Vagina (tissue), 2 donors: Measurements from ENCODE around the gene SAMD4B. TPM values are rescaled to one million over a fixed set of nuclear protein-coding genes. Genes with fewer than 3 reads are reported as not detected.
"Not testable (repeated sequence)": the region's sequence is repeated elsewhere in the genome, so short reads cannot be mapped to it uniquely, and the experiment has no call there.

Experiments
- DNase-seq, 2 donors: peaks; one replicate each; pipeline ENCODE4 v3.0.0-alpha.2; 2017; ENCODE audit errors: extremely low spot score in 2 of 2
- H3K27ac ChIP-seq: fragments of 200-600 bp; sonication (generic); one replicate; pipeline ENCODE4 v1.5.1; 2019
- H3K27me3 ChIP-seq: fragments of 200-600 bp; sonication (generic); one replicate; pipeline ENCODE4 v1.5.1; 2019
- H3K36me3 ChIP-seq, 2 donors: fragments of 200-600 bp; sonication (generic); one replicate each; pipeline ENCODE4 v1.5.1; 2017 to 2019
- H3K4me1 ChIP-seq: fragments of 200-600 bp; sonication (generic); one replicate; pipeline ENCODE4 v1.5.1; 2019
- H3K4me3 ChIP-seq, 2 donors: fragments of 200-600 bp; sonication (generic); 1 replicate in 1 of 2; 2 replicates in 1 of 2; pipeline ENCODE4 v1.5.1; 2016 to 2019
- H3K9me3 ChIP-seq: fragments of 200-600 bp; sonication (generic); one replicate; pipeline ENCODE4 v1.5.1; 2019
- POLR2A ChIP-seq, 2 donors: fragments of 450-650 bp; IDR thresholded peaks; one replicate each; pipeline ENCODE4 v1.6.1; 2017; ENCODE audit warnings: antibody characterized with exemption in 2 of 2, mild to moderate bottlenecking in 2 of 2, moderate library complexity in 2 of 2
- POLR2AphosphoS5 ChIP-seq, 2 donors: sonication (generic); formaldehyde crosslinking; IDR thresholded peaks; one replicate each; pipeline ENCODE4 v1.9.0; 2017; ENCODE audit warnings: antibody characterized with exemption in 2 of 2, mild to moderate bottlenecking in 2 of 2, low read depth in 1 of 2; ENCODE audit not compliant: insufficient read depth in 1 of 2
- intact Hi-C: fragments of 100-400 bp; cut with DNase I; formaldehyde crosslinking; loops from one replicate; pipeline ENCODE4 v1.15.1; 2023
- total RNA-seq: library from RNA; depleted of rRNA; stranded (reverse); fragments of >200 nt; gene quantifications from one replicate; pipeline ENCODE4 v1.2.3, GENCODE V29; 2016
- TF ChIP-seq, protein P1 (sequence below), 3 experiments: fragments of 450-650 bp in 2 of 3; fragments of 200-600 bp in 1 of 3; sonication (generic) in 1 of 3; IDR thresholded peaks; one replicate each; pipeline ENCODE4 v1.5.1; 2017 to 2019; ENCODE audit warnings: antibody characterized with exemption in 3 of 3, mild to moderate bottlenecking in 2 of 3, moderate library complexity in 2 of 3

Gene SAMD4B
- total RNA-seq, 1 donor from 2014 or later = 128 TPM

DNA sequence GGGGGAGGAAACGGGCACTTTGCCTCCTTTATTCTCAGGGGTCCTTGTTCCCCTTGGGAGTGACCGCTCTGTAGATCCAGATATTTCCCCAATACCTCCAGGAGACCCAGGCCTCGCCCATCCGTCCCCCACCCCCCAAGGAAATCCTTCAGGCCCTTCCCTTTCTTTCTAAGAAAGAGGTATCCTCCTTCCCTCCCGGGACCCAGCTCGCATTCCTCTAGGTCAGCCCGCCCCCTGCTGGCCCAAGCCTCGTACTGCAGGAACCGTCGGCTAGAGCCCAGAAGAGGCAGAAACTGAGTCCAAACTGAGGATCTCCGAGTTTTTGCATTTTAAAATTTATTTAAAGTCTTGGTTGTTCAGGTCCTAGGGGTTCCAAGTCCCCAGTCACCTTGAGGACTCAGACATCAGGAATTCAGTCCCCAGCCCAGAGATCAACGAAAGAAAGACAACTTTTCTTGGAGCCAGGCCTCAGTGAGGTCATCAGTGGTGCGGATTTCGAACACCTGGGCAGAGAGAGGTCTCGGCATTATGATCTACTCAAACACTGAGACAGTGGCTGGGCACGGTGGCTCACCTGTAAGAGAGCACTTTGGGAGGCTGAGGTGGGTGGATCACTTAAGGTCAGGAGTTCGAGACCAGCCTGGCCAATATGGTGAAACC lies 14.0 kb upstream of the SAMD4B start:
- TF ChIP-seq POLR2AphosphoS5 (IDR thresholded peaks at IDR 0.05; ENCODE audit: insufficient read depth in 1 of 2, low read depth in 1 of 2) (peak in 1 of 2 donors; percentile 17), POLR2A (IDR thresholded peaks at IDR 0.05) (no peak)
- TF ChIP-seq, protein P1, sequence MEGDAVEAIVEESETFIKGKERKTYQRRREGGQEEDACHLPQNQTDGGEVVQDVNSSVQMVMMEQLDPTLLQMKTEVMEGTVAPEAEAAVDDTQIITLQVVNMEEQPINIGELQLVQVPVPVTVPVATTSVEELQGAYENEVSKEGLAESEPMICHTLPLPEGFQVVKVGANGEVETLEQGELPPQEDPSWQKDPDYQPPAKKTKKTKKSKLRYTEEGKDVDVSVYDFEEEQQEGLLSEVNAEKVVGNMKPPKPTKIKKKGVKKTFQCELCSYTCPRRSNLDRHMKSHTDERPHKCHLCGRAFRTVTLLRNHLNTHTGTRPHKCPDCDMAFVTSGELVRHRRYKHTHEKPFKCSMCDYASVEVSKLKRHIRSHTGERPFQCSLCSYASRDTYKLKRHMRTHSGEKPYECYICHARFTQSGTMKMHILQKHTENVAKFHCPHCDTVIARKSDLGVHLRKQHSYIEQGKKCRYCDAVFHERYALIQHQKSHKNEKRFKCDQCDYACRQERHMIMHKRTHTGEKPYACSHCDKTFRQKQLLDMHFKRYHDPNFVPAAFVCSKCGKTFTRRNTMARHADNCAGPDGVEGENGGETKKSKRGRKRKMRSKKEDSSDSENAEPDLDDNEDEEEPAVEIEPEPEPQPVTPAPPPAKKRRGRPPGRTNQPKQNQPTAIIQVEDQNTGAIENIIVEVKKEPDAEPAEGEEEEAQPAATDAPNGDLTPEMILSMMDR (IDR thresholded peaks at IDR 0.05) = peak; percentile 93 to 95 (median 95)
- intact Hi-C loops = no loop called here
- H3K27ac ChIP-seq = no peak overlapping the region
- no peaks in the 10 kb centered on the region for H3K27me3 ChIP-seq
- no peaks in the 10 kb centered on the region for H3K36me3 ChIP-seq
- DNase-seq = no peak
- H3K4me3 ChIP-seq = no peak overlapping the region
- no peaks in the 10 kb centered on the region for H3K9me3 ChIP-seq
- peaks cover 4% of the 10 kb centered on the region for H3K4me1 ChIP-seq

DNA sequence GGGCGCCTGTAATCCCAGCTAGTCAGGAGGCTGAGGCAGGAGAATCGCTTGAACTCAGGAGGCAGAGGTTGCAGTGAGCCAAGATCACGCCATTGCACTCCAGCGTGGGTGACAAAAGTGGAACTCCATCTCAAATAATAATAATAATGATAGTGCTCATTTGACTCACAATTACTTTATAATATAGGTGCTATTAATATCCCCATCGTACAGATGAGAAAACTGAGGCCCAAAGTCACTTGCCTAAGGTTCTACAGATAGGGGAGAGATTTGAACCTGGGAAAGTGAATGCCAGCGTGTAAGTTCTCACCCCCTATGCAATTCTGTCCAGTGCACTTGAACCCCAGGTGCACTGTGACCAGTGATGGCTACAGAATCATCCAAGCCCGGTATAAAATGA lies 12.3 kb upstream of the SAMD4B start:
- intact Hi-C loops = no loop called here
- no peak for DNase-seq
- H3K36me3 ChIP-seq = no peaks in the 10 kb centered on the region
- H3K4me3 ChIP-seq = no peak overlapping the region
- peaks cover 4% of the 10 kb centered on the region for H3K4me1 ChIP-seq
- no peaks in the 10 kb centered on the region for H3K9me3 ChIP-seq
- TF ChIP-seq POLR2AphosphoS5 (IDR thresholded peaks at IDR 0.05; ENCODE audit: insufficient read depth in 1 of 2, low read depth in 1 of 2) (no peak), POLR2A (IDR thresholded peaks at IDR 0.05) (no peak)
- TF ChIP-seq, protein P1 (IDR thresholded peaks at IDR 0.05) = no peak
- no peak overlapping the region for H3K27ac ChIP-seq
- H3K27me3 ChIP-seq = no peaks in the 10 kb centered on the region

DNA sequence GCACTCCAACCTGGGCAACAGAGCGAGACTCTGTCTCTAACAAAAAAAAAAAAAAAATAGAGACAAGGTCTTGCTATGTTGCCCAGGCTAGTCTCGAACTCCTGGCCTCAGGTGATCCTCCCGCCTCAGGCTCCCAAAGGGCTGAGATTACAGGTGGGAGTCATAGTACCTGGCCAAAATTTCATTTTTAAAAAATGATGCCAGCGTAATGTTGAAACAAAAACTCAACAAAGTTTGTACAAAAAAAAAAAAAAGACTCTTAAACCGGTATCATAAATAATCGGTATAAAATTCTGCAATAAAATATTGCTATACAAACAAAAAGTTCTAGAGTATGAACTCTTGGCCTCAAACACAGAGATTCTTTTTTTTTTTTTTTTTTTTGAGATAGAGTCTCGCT lies 9.9 kb upstream of the SAMD4B start:
- Histone ChIP-seq H3K4me3 (no peak overlapping the region), H3K27ac (no peak overlapping the region), H3K9me3 (no peaks in the 10 kb centered on the region), H3K27me3 (no peaks in the 10 kb centered on the region), H3K36me3 (no peaks in the 10 kb centered on the region), H3K4me1 (peaks cover 4% of the 10 kb centered on the region)
- intact Hi-C loops = no loop called here
- TF ChIP-seq, protein P1 (IDR thresholded peaks at IDR 0.05) = no peak
- no peak for TF ChIP-seq POLR2AphosphoS5 (IDR thresholded peaks at IDR 0.05; ENCODE audit: insufficient read depth in 1 of 2, low read depth in 1 of 2)
- no peak for TF ChIP-seq POLR2A (IDR thresholded peaks at IDR 0.05)
- no peak for DNase-seq

DNA sequence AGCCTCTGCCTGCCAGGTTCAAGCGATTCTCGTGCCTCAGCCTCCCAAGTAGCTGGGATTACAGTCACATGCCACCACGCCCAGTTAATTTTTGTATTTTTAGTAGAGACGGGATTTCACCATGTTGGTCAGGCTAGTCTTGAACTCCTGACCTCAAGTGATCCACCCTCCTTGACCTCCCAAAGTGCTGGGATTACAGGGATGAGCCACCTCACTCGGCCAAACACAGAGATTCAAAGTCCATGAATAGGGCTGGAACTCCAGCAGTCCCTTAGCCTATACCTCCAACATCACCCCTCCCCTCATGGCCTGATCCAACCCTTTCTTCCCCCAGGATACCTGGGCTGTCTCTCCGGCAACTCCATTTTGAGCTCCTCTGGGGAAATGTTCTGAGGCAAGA lies 9.5 kb upstream of the SAMD4B start:
- H3K4me3 ChIP-seq, DNase-seq, intact Hi-C loops, H3K4me1 ChIP-seq, H3K27me3 ChIP-seq, H3K27ac ChIP-seq, H3K9me3 ChIP-seq, H3K36me3 ChIP-seq: not testable (repeated sequence)

DNA sequence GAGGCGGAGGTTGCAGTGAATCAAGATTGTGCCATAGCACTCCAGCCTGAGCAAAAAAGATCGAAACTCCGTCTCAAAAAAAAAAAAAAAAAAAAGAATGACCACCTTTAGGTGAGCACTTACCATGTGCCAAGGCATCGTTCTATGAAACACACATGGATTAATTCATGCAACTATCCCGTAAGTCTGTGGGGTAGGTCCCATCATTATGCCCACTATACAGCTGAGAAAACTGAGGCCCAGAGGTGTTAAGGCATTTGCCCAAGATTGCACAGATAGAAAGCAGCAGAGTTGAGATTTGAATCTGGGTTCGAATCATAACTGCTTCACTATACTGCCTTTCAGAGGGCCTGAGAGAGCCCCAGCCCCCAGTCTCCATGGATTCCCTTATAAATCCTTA lies 8.7 kb upstream of the SAMD4B start:
- no peaks in the 10 kb centered on the region for H3K9me3 ChIP-seq
- no peak for DNase-seq
- H3K36me3 ChIP-seq = no peaks in the 10 kb centered on the region
- TF ChIP-seq POLR2AphosphoS5 (IDR thresholded peaks at IDR 0.05; ENCODE audit: insufficient read depth in 1 of 2, low read depth in 1 of 2) = no peak
- no peak for TF ChIP-seq POLR2A (IDR thresholded peaks at IDR 0.05)
- TF ChIP-seq, protein P1 (IDR thresholded peaks at IDR 0.05) = no peak
- no peak overlapping the region for H3K4me3 ChIP-seq
- intact Hi-C loops = no loop called here
- H3K4me1 ChIP-seq = no peaks in the 10 kb centered on the region
- no peaks in the 10 kb centered on the region for H3K27me3 ChIP-seq
- H3K27ac ChIP-seq = no peak overlapping the region
